HepG2 (cell line): ENCODE data around the gene ALG14. TPM values are rescaled to one million over a fixed set of nuclear protein-coding genes. Genes with fewer than 3 reads are reported as not detected.
A peak's percentile ranks its signal among the peaks of the same experiment; 100 is the strongest.

ENCODE experiments used
- HNF4G ChIP-seq, 2 experiments: sonication (generic) in 1 of 2; formaldehyde crosslinking in 1 of 2; IDR thresholded peaks; 2 replicates each; pipeline versions ENCODE4 v1.4.0 to v1.6.1; 2011 to 2020; ENCODE audit warnings: borderline replicate concordance in 2 of 2, low read depth in 2 of 2, mild to moderate bottlenecking in 2 of 2, low read length in 1 of 2, missing genetic modification reagents in 1 of 2, moderate library complexity in 1 of 2
- MYNN ChIP-seq: sonication (generic); formaldehyde crosslinking; IDR thresholded peaks from 2 replicates; pipeline ENCODE4 v1.4.0; 2020; ENCODE audit warnings: mild to moderate bottlenecking, low read depth, missing genetic modification reagents
- NKX3-1 ChIP-seq: sonication (generic); formaldehyde crosslinking; IDR thresholded peaks from 2 replicates; pipeline ENCODE4 v1.5.0; 2020; ENCODE audit warnings: missing genetic modification reagents
- RELA ChIP-seq: sonication (generic); formaldehyde crosslinking; IDR thresholded peaks from 2 replicates; pipeline ENCODE4 v1.4.0; 2020; ENCODE audit warnings: missing genetic modification reagents
- ZFP90 ChIP-seq: sonication (generic); formaldehyde crosslinking; IDR thresholded peaks from 2 replicates; pipeline ENCODE4 v1.8.0; 2022; ENCODE audit warnings: missing genetic modification reagents, mild to moderate bottlenecking, inconsistent platforms, borderline replicate concordance
- ZNF180 ChIP-seq: sonication (generic); formaldehyde crosslinking; IDR thresholded peaks from 2 replicates; pipeline ENCODE4 v1.4.0; 2020; ENCODE audit warnings: low read depth, missing genetic modification reagents, borderline replicate concordance
- ZNF3 ChIP-seq: IDR thresholded peaks from 2 replicates; pipeline ENCODE4 v1.7.0; 2017; ENCODE audit warnings: inconsistent platforms
- ZNF546 ChIP-seq: sonication (generic); formaldehyde crosslinking; conservative IDR thresholded peaks from 2 replicates; pipeline ENCODE4 v1.8.1; 2023; ENCODE audit warnings: mild to moderate bottlenecking, missing genetic modification reagents
- ZNF598 ChIP-seq: sonication (generic); formaldehyde crosslinking; IDR thresholded peaks from 2 replicates; pipeline ENCODE4 v1.5.1; 2020; ENCODE audit warnings: mild to moderate bottlenecking, missing genetic modification reagents, borderline replicate concordance
- ZNF75D ChIP-seq: sonication (generic); formaldehyde crosslinking; IDR thresholded peaks from 2 replicates; pipeline ENCODE4 v1.8.1; 2023; ENCODE audit warnings: missing genetic modification reagents, mild to moderate bottlenecking, borderline replicate concordance
- polyA plus RNA-seq, 8 experiments: library from polyadenylated mRNA; depleted of rRNA in 3 of 8; stranded (reverse) in 7 of 8; unstranded in 1 of 8; fragments of >200 nt; fragmentation: Illumina TruSeq in 4 of 8; extraction: Trizol in 4 of 8; gene quantifications; 2 replicates each; pipeline versions ENCODE4 v1.2.1 to v1.2.3, GENCODE V29; 2011 to 2016; ENCODE audit warnings: low read depth in 4 of 8, missing spikeins in 1 of 8, mixed read lengths in 1 of 8; ENCODE audit not compliant: insufficient read depth in 1 of 8
- total RNA-seq, 5 experiments: library from RNA; depleted of rRNA; stranded (reverse); fragments of >200 nt; fragmentation: Illumina TruSeq; extraction: Trizol; gene quantifications; 2 replicates each; pipeline ENCODE4 v1.2.3, GENCODE V29; 2016; ENCODE audit warnings: low read depth in 1 of 5
- TF ChIP-seq, protein P1 (sequence below): sonication (generic); formaldehyde crosslinking; IDR thresholded peaks from 2 replicates; pipeline ENCODE4 v1.5.0; 2020; ENCODE audit warnings: missing genetic modification reagents
- TF ChIP-seq, protein P2 (sequence below): sonication (generic); formaldehyde crosslinking; IDR thresholded peaks from 2 replicates; pipeline ENCODE4; 2020; ENCODE audit warnings: missing genetic modification reagents, mild to moderate bottlenecking, borderline replicate concordance
- TF ChIP-seq, protein P3 (sequence below): sonication (generic); formaldehyde crosslinking; IDR thresholded peaks from 2 replicates; pipeline ENCODE4 v1.4.0; 2020; ENCODE audit warnings: mild to moderate bottlenecking, missing genetic modification reagents
- TF ChIP-seq, protein P4 (sequence below): sonication (generic); formaldehyde crosslinking; IDR thresholded peaks from 2 replicates; pipeline ENCODE4 v1.9.0; 2021; ENCODE audit warnings: mild to moderate bottlenecking, missing genetic modification reagents

The ALG14 gene
- total and polyA plus RNA-seq, 2 of the 13 experiments (the other 11 are each of a cell fraction or from before 2014, with no cell fraction given): 4.5 to 12.7 TPM

DNA sequence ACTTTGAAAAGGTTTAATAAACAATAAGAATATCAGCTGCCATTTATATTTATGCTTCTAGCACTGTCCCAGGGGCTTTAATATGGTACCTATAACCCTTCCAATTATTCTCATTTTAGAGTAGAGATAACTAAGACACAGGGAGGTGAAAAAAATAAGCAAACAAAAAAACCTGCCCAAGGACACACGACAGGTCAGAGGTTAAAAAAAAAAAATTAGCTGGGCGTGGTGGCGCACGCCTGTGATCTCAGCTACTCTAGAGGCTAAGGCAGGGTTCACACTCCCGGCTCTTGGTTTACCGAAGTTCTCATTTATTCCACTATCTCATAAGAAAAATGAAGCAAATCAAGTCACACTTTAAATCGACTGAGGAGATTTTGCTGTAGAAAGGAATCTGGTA is 111.2 kb downstream of the ALG14 start (continued):
- TF ChIP-seq HNF4G (IDR thresholded peaks at IDR 0.05; ENCODE audit: borderline replicate concordance, low read depth, low read length) (peak; percentile 55; the same call in 1 of the 2 replicates), HNF4G (CRISPR knock-in tag; IDR thresholded peaks at IDR 0.05; ENCODE audit: borderline replicate concordance, low read depth) (no peak), NKX3-1 (CRISPR knock-in tag) (no peak), ZNF3 (CRISPR knock-in tag) (no peak), RELA (no peak), ZNF180 (CRISPR knock-in tag) (no peak), ZFP90 (CRISPR knock-in tag) (no peak), ZNF75D (CRISPR knock-in tag) (no peak), ZNF598 (no peak), ZNF546 (CRISPR knock-in tag) (no peak), MYNN (CRISPR knock-in tag) (no peak)
- TF ChIP-seq, protein P1, sequence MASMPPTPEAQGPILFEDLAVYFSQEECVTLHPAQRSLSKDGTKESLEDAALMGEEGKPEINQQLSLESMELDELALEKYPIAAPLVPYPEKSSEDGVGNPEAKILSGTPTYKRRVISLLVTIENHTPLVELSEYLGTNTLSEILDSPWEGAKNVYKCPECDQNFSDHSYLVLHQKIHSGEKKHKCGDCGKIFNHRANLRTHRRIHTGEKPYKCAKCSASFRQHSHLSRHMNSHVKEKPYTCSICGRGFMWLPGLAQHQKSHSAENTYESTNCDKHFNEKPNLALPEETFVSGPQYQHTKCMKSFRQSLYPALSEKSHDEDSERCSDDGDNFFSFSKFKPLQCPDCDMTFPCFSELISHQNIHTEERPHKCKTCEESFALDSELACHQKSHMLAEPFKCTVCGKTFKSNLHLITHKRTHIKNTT (CRISPR knock-in tag): no peak
- TF ChIP-seq, protein P2, sequence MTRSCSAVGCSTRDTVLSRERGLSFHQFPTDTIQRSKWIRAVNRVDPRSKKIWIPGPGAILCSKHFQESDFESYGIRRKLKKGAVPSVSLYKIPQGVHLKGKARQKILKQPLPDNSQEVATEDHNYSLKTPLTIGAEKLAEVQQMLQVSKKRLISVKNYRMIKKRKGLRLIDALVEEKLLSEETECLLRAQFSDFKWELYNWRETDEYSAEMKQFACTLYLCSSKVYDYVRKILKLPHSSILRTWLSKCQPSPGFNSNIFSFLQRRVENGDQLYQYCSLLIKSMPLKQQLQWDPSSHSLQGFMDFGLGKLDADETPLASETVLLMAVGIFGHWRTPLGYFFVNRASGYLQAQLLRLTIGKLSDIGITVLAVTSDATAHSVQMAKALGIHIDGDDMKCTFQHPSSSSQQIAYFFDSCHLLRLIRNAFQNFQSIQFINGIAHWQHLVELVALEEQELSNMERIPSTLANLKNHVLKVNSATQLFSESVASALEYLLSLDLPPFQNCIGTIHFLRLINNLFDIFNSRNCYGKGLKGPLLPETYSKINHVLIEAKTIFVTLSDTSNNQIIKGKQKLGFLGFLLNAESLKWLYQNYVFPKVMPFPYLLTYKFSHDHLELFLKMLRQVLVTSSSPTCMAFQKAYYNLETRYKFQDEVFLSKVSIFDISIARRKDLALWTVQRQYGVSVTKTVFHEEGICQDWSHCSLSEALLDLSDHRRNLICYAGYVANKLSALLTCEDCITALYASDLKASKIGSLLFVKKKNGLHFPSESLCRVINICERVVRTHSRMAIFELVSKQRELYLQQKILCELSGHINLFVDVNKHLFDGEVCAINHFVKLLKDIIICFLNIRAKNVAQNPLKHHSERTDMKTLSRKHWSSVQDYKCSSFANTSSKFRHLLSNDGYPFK (CRISPR knock-in tag): no peak
- TF ChIP-seq, protein P3, sequence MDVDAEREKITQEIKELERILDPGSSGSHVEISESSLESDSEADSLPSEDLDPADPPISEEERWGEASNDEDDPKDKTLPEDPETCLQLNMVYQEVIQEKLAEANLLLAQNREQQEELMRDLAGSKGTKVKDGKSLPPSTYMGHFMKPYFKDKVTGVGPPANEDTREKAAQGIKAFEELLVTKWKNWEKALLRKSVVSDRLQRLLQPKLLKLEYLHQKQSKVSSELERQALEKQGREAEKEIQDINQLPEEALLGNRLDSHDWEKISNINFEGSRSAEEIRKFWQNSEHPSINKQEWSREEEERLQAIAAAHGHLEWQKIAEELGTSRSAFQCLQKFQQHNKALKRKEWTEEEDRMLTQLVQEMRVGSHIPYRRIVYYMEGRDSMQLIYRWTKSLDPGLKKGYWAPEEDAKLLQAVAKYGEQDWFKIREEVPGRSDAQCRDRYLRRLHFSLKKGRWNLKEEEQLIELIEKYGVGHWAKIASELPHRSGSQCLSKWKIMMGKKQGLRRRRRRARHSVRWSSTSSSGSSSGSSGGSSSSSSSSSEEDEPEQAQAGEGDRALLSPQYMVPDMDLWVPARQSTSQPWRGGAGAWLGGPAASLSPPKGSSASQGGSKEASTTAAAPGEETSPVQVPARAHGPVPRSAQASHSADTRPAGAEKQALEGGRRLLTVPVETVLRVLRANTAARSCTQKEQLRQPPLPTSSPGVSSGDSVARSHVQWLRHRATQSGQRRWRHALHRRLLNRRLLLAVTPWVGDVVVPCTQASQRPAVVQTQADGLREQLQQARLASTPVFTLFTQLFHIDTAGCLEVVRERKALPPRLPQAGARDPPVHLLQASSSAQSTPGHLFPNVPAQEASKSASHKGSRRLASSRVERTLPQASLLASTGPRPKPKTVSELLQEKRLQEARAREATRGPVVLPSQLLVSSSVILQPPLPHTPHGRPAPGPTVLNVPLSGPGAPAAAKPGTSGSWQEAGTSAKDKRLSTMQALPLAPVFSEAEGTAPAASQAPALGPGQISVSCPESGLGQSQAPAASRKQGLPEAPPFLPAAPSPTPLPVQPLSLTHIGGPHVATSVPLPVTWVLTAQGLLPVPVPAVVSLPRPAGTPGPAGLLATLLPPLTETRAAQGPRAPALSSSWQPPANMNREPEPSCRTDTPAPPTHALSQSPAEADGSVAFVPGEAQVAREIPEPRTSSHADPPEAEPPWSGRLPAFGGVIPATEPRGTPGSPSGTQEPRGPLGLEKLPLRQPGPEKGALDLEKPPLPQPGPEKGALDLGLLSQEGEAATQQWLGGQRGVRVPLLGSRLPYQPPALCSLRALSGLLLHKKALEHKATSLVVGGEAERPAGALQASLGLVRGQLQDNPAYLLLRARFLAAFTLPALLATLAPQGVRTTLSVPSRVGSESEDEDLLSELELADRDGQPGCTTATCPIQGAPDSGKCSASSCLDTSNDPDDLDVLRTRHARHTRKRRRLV (CRISPR knock-in tag): no peak
- TF ChIP-seq, protein P4, sequence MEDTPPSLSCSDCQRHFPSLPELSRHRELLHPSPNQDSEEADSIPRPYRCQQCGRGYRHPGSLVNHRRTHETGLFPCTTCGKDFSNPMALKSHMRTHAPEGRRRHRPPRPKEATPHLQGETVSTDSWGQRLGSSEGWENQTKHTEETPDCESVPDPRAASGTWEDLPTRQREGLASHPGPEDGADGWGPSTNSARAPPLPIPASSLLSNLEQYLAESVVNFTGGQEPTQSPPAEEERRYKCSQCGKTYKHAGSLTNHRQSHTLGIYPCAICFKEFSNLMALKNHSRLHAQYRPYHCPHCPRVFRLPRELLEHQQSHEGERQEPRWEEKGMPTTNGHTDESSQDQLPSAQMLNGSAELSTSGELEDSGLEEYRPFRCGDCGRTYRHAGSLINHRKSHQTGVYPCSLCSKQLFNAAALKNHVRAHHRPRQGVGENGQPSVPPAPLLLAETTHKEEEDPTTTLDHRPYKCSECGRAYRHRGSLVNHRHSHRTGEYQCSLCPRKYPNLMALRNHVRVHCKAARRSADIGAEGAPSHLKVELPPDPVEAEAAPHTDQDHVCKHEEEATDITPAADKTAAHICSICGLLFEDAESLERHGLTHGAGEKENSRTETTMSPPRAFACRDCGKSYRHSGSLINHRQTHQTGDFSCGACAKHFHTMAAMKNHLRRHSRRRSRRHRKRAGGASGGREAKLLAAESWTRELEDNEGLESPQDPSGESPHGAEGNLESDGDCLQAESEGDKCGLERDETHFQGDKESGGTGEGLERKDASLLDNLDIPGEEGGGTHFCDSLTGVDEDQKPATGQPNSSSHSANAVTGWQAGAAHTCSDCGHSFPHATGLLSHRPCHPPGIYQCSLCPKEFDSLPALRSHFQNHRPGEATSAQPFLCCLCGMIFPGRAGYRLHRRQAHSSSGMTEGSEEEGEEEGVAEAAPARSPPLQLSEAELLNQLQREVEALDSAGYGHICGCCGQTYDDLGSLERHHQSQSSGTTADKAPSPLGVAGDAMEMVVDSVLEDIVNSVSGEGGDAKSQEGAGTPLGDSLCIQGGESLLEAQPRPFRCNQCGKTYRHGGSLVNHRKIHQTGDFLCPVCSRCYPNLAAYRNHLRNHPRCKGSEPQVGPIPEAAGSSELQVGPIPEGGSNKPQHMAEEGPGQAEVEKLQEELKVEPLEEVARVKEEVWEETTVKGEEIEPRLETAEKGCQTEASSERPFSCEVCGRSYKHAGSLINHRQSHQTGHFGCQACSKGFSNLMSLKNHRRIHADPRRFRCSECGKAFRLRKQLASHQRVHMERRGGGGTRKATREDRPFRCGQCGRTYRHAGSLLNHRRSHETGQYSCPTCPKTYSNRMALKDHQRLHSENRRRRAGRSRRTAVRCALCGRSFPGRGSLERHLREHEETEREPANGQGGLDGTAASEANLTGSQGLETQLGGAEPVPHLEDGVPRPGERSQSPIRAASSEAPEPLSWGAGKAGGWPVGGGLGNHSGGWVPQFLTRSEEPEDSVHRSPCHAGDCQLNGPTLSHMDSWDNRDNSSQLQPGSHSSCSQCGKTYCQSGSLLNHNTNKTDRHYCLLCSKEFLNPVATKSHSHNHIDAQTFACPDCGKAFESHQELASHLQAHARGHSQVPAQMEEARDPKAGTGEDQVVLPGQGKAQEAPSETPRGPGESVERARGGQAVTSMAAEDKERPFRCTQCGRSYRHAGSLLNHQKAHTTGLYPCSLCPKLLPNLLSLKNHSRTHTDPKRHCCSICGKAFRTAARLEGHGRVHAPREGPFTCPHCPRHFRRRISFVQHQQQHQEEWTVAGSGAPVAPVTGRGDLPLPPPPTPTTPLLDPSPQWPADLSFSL (CRISPR knock-in tag): no peak
